Hepatocyte (in vitro differentiated cells): ENCODE results near the gene ADGRG6. TPM values are rescaled to one million over a fixed set of nuclear protein-coding genes. Genes with fewer than 3 reads are reported as not detected.

ENCODE experiments used
- DNase-seq: peaks from one replicate; pipeline ENCODE4 v3.0.0-alpha.2; 2016; ENCODE audit warnings: low spot score
- H2AFZ ChIP-seq: fragments of 200-600 bp; sonication (generic); 2 replicates; pipeline ENCODE4 v1.6.0; 2016; ENCODE audit warnings: antibody characterized with exemption, mild to moderate bottlenecking
- H3K27ac ChIP-seq: fragments of 200-600 bp; sonication (generic); 2 replicates; pipeline ENCODE4 v1.5.1; 2016; ENCODE audit warnings: mild to moderate bottlenecking
- H3K27me3 ChIP-seq: fragments of 200-600 bp; sonication (generic); 2 replicates; pipeline ENCODE4 v1.6.1; 2016
- H3K36me3 ChIP-seq: fragments of 200-600 bp; sonication (generic); replicated peaks from 2 replicates; pipeline ENCODE4 v1.5.1; 2016; ENCODE audit warnings: low read depth; ENCODE audit not compliant: insufficient read depth
- H3K4me1 ChIP-seq: fragments of 200-600 bp; sonication (generic); 2 replicates; pipeline ENCODE4 v1.5.1; 2016; ENCODE audit warnings: mild to moderate bottlenecking, moderate library complexity; ENCODE audit not compliant: insufficient read depth
- H3K4me2 ChIP-seq: fragments of 200-600 bp; sonication (generic); 2 replicates; pipeline ENCODE4 v1.6.0; 2016
- H3K4me3 ChIP-seq: fragments of 200-600 bp; sonication (generic); 2 replicates; pipeline ENCODE4 v1.5.1; 2016; ENCODE audit warnings: mild to moderate bottlenecking
- H3K79me2 ChIP-seq: fragments of 200-600 bp; sonication (generic); 2 replicates; pipeline ENCODE4 v1.6.0; 2017; ENCODE audit warnings: mild to moderate bottlenecking
- H3K9me2 ChIP-seq: fragments of 200-600 bp; sonication (generic); replicated peaks from 2 replicates; pipeline ENCODE4 v1.6.0; 2017; ENCODE audit warnings: mild to moderate bottlenecking; ENCODE audit not compliant: insufficient read depth
- H3K9me3 ChIP-seq: fragments of 200-600 bp; sonication (generic); 2 replicates; pipeline ENCODE4 v1.5.1; 2016; ENCODE audit warnings: low read depth, mild to moderate bottlenecking
- H4K20me1 ChIP-seq: fragments of 200-600 bp; sonication (generic); 2 replicates; pipeline ENCODE4 v1.6.0; 2016; ENCODE audit warnings: mild to moderate bottlenecking; ENCODE audit not compliant: insufficient read depth, poor library complexity, severe bottlenecking
- CTCF ChIP-seq: fragments of 200-600 bp; sonication (generic); IDR thresholded peaks from 2 replicates; pipeline ENCODE4 v1.5.1; 2016; ENCODE audit warnings: antibody characterized with exemption, mild to moderate bottlenecking; ENCODE audit not compliant: poor library complexity
- EZH2 ChIP-seq: fragments of 200-600 bp; sonication (generic); IDR thresholded peaks from 2 replicates; pipeline ENCODE4 v1.6.1; 2016; ENCODE audit warnings: antibody characterized with exemption, mild to moderate bottlenecking, borderline replicate concordance
- EZH2phosphoT487 ChIP-seq: fragments of 200-600 bp; sonication (generic); IDR thresholded peaks from one replicate; pipeline ENCODE4 v1.6.1; 2018; ENCODE audit warnings: antibody characterized with exemption, mild to moderate bottlenecking, low read depth, moderate library complexity; ENCODE audit not compliant: unreplicated experiment, severe bottlenecking
- WGBS: methylation state at CpG from one replicate; pipeline ENCODE4 v1.1.6; 2016; ENCODE audit warnings: low lambda C conversion rate; ENCODE audit errors: missing lambda C conversion rate; 5-methylcytosine and 5-hydroxymethylcytosine counted together
- polyA plus RNA-seq: library from polyadenylated mRNA; unstranded; fragments of >200 nt; fragmentation: Nextera tagmentation; extraction: Ambion mirVana; gene quantifications from 2 replicates; pipeline ENCODE4 v1.2.1, GENCODE V29; 2016
- total RNA-seq: library from RNA; depleted of rRNA; stranded (reverse); fragments of >200 nt; gene quantifications from 2 replicates; pipeline ENCODE4 v1.2.3, GENCODE V29; 2014

Gene ADGRG6
- total and polyA plus RNA-seq, 2 experiments from 2014 or later, result 13.9 to 92.0 TPM

- Histone ChIP-seq H3K27me3 (no peaks in the 10 kb centered on the region), H4K20me1 (no peaks in the 10 kb centered on the region), H3K79me2 (no peaks in the 10 kb centered on the region), H2AFZ (no peak overlapping the region), H3K27ac (no peak overlapping the region), H3K4me3 (no peak overlapping the region), H3K4me2 (no peak overlapping the region), H3K9me2 (no peaks in the 10 kb centered on the region), H3K36me3 (no peaks in the 10 kb centered on the region), H3K4me1 (peaks cover 7% of the 10 kb centered on the region), H3K9me3 (no peaks in the 10 kb centered on the region)
- TF ChIP-seq EZH2, result no peak
- no peak for TF ChIP-seq EZH2phosphoT487
- no peak for TF ChIP-seq CTCF
- 95% methylated on average over 2 of the region's 2 CpGs for WGBS
- DNase-seq, result no peak
These were observed 141.3 kb downstream of the ADGRG6 start for GRCh38 chr6:142443102-142443501.

- WGBS, result 90% methylated on average over 1 of the region's 1 CpG
- Histone ChIP-seq H3K9me2 (no peaks in the 10 kb centered on the region), H3K27ac (no peak overlapping the region), H3K4me2 (no peak overlapping the region), H3K27me3 (no peaks in the 10 kb centered on the region), H3K4me3 (no peak overlapping the region), H3K4me1 (peaks cover 7% of the 10 kb centered on the region), H4K20me1 (no peaks in the 10 kb centered on the region), H3K79me2 (no peaks in the 10 kb centered on the region), H3K9me3 (no peaks in the 10 kb centered on the region), H2AFZ (no peak overlapping the region), H3K36me3 (no peaks in the 10 kb centered on the region)
- TF ChIP-seq CTCF, result no peak
- TF ChIP-seq EZH2, result no peak
- no peak for TF ChIP-seq EZH2phosphoT487
- DNase-seq, result no peak
These were observed 141.7 kb downstream of the ADGRG6 start for GRCh38 chr6:142443532-142443931.

- Histone ChIP-seq H2AFZ (no peak overlapping the region), H3K4me1 (peaks cover 7% of the 10 kb centered on the region), H3K9me2 (no peaks in the 10 kb centered on the region), H3K27ac (no peak overlapping the region), H3K4me2 (peak overlapping the region; percentile 35), H3K4me3 (no peak overlapping the region), H3K27me3 (no peaks in the 10 kb centered on the region), H3K36me3 (no peaks in the 10 kb centered on the region), H3K79me2 (no peaks in the 10 kb centered on the region), H3K9me3 (no peaks in the 10 kb centered on the region), H4K20me1 (no peaks in the 10 kb centered on the region)
- WGBS, result 61% methylated on average over 1 of the region's 1 CpG
- no peak for DNase-seq
- no peak for TF ChIP-seq CTCF
- TF ChIP-seq EZH2, result no peak
- no peak for TF ChIP-seq EZH2phosphoT487
These were observed 142.6 kb downstream of the ADGRG6 start for GRCh38 chr6:142444376-142444775.

GRCh38 chr6:142444881-142445301 lies 143.1 kb downstream of the ADGRG6 start:
- no peaks in the 10 kb centered on the region for H3K79me2 ChIP-seq
- no peak for DNase-seq
- 16% methylated on average over 2 of the region's 2 CpGs for WGBS
- no peaks in the 10 kb centered on the region for H4K20me1 ChIP-seq
- H3K27me3 ChIP-seq, result no peaks in the 10 kb centered on the region
- no peak overlapping the region for H3K27ac ChIP-seq
- H3K9me3 ChIP-seq, result no peaks in the 10 kb centered on the region
- H2AFZ ChIP-seq, result no peak overlapping the region
- peaks cover 7% of the 10 kb centered on the region for H3K4me1 ChIP-seq
- no peaks in the 10 kb centered on the region for H3K36me3 ChIP-seq
- no peak overlapping the region for H3K4me3 ChIP-seq
- no peaks in the 10 kb centered on the region for H3K9me2 ChIP-seq
- H3K4me2 ChIP-seq, result peak overlapping the region; percentile 35
- TF ChIP-seq EZH2phosphoT487, result no peak
- no peak for TF ChIP-seq EZH2
- no peak for TF ChIP-seq CTCF
